Gastrocnemius medialis (tissue), 4 donors: ENCODE measurements around the gene NOD1. TPM values are rescaled to one million over a fixed set of nuclear protein-coding genes. Genes with fewer than 3 reads are reported as not detected.
"Not testable (repeated sequence)": the region's sequence is repeated elsewhere in the genome, so short reads cannot be mapped to it uniquely, and the experiment has no call there.

Experiments used
- ATAC-seq, 2 donors: fragments of 150-250 bp; one replicate each; pipeline ENCODE4 v1.9.1; 2016
- DNase-seq, 2 donors: peaks; one replicate each; pipeline ENCODE4 v3.0.0-alpha.2; 2019
- H3K27ac ChIP-seq, 4 donors: fragments of 200-600 bp; sonication (generic); 1 replicate in 1 of 4; 2 replicates in 3 of 4; pipeline ENCODE4 v1.5.1; 2016 to 2018; ENCODE audit warnings: mild to moderate bottlenecking in 2 of 4, moderate library complexity in 1 of 4
- H3K27me3 ChIP-seq, 3 donors: fragments of 200-600 bp; sonication (generic) in 2 of 3; 1 replicate in 1 of 3; 2 replicates in 2 of 3; pipeline versions ENCODE4 v1.5.1 to v1.6.0; 2016 to 2019; ENCODE audit warnings: mild to moderate bottlenecking in 1 of 3, moderate library complexity in 1 of 3
- H3K36me3 ChIP-seq, 2 donors: fragments of 200-600 bp; sonication (generic) in 1 of 2; one replicate each; pipeline ENCODE4 v1.5.1; 2017 to 2018
- H3K4me1 ChIP-seq, 2 donors: fragments of 200-600 bp; sonication (generic) in 1 of 2; one replicate each; pipeline ENCODE4 v1.5.1; 2016 to 2017; ENCODE audit warnings: mild to moderate bottlenecking in 2 of 2
- H3K4me3 ChIP-seq, 4 donors: fragments of 200-600 bp; sonication (generic) in 3 of 4; 1 replicate in 1 of 4; 2 replicates in 3 of 4; pipeline ENCODE4 v1.5.1; 2016 to 2019; ENCODE audit warnings: mild to moderate bottlenecking in 2 of 4
- H3K9me3 ChIP-seq, 3 donors: fragments of 200-600 bp; sonication (generic) in 2 of 3; 1 replicate in 1 of 3; 2 replicates in 2 of 3; pipeline ENCODE4 v1.5.1; 2016 to 2019
- CTCF ChIP-seq, 5 experiments: fragments of 450-650 bp in 3 of 5; fragments of 200-600 bp in 2 of 5; sonication (generic) in 2 of 5; IDR thresholded peaks in 4 of 5; conservative IDR thresholded peaks in 1 of 5; 1 replicate in 4 of 5; 2 replicates in 1 of 5; pipeline ENCODE4 v1.5.1; 2016 to 2019; ENCODE audit warnings: antibody characterized with exemption in 5 of 5, mild to moderate bottlenecking in 3 of 5, moderate library complexity in 3 of 5
- POLR2A ChIP-seq, 2 donors: fragments of 450-650 bp; IDR thresholded peaks; one replicate each; pipeline ENCODE4 v1.6.1; 2017; ENCODE audit warnings: antibody characterized with exemption in 2 of 2, mild to moderate bottlenecking in 2 of 2, moderate library complexity in 2 of 2
- in situ Hi-C, 4 donors: fragments of 200-750 bp; cut with MboI; loops; one replicate each; pipeline versions ENCODE4 v1.15.0 to v1.8.0; 2017; ENCODE audit warnings: low sequenced_read_pairs in 4 of 4
- intact Hi-C: fragments of 100-400 bp; cut with DNase I; formaldehyde crosslinking; loops from one replicate; pipeline ENCODE4 v1.15.1; 2023; ENCODE audit warnings: low total_unique reads
- total RNA-seq, 4 donors: library from RNA; depleted of rRNA; stranded (reverse); fragments of >200 nt; gene quantifications; one replicate each; pipeline versions ENCODE4 v1.1.0 to v1.2.3, GENCODE V29; 2016

The NOD1 gene
- total RNA-seq, 4 donors from 2014 or later = 2.3 to 4.6 (median 3.6) TPM

GRCh38 chr7:30390736-30391636 is 87.6 kb downstream of the NOD1 start:
- Histone ChIP-seq H3K9me3 (no peaks in the 10 kb centered on the region), H3K27me3 (no peaks in the 10 kb centered on the region), H3K36me3 (no peaks in the 10 kb centered on the region), H3K27ac (no peak overlapping the region), H3K4me3 (no peak overlapping the region), H3K4me1 (no peaks in the 10 kb centered on the region)
- in situ Hi-C loops = no loop called here
- DNase-seq = no peak
- intact Hi-C loops = no loop called here
- TF ChIP-seq CTCF (IDR thresholded peaks at IDR 0.05 in 4 of 5, conservative IDR thresholded peaks at IDR 0.05 in 1 of 5) (no peak), POLR2A (IDR thresholded peaks at IDR 0.05) (no peak)
- ATAC-seq = no peak

- Histone ChIP-seq H3K4me1 (no peaks in the 10 kb centered on the region), H3K27ac (no peak overlapping the region), H3K9me3 (no peaks in the 10 kb centered on the region), H3K4me3 (no peak overlapping the region), H3K36me3 (no peaks in the 10 kb centered on the region), H3K27me3 (no peaks in the 10 kb centered on the region)
- DNase-seq (no peak), ATAC-seq (no peak)
- TF ChIP-seq POLR2A (IDR thresholded peaks at IDR 0.05) (no peak), CTCF (IDR thresholded peaks at IDR 0.05 in 4 of 5, conservative IDR thresholded peaks at IDR 0.05 in 1 of 5) (no peak)
- in situ Hi-C loops (no loop called here), intact Hi-C loops (no loop called here)
Observed at GRCh38 chr7:30389791-30390190, 88.8 kb downstream of the NOD1 start.

- Histone ChIP-seq H3K4me3 (no peak overlapping the region), H3K9me3 (no peaks in the 10 kb centered on the region), H3K27ac (no peak overlapping the region), H3K27me3 (no peaks in the 10 kb centered on the region), H3K4me1 (no peaks in the 10 kb centered on the region), H3K36me3 (no peaks in the 10 kb centered on the region)
- in situ Hi-C loops (no loop called here), intact Hi-C loops (no loop called here)
- ATAC-seq = no peak
- no peak for DNase-seq
- no peak for TF ChIP-seq POLR2A (IDR thresholded peaks at IDR 0.05)
- no peak for TF ChIP-seq CTCF (IDR thresholded peaks at IDR 0.05 in 4 of 5, conservative IDR thresholded peaks at IDR 0.05 in 1 of 5)
Observed at GRCh38 chr7:30382607-30383006, 96.0 kb downstream of the NOD1 start.

GRCh38 chr7:30380824-30381223 is 97.8 kb downstream of the NOD1 start:
- H3K36me3 ChIP-seq, intact Hi-C loops, DNase-seq, H3K27me3 ChIP-seq, H3K9me3 ChIP-seq, ATAC-seq, H3K4me1 ChIP-seq, H3K4me3 ChIP-seq, in situ Hi-C loops, H3K27ac ChIP-seq: not testable (repeated sequence)

GRCh38 chr7:30380294-30380693 is 98.3 kb downstream of the NOD1 start:
- intact Hi-C loops = no loop called here
- in situ Hi-C loops = no loop called here

More at GRCh38 chr7:30380294-30380693, 98.3 kb downstream of the NOD1 start:
- H3K4me3 ChIP-seq = no peak overlapping the region
- DNase-seq (no peak), ATAC-seq (no peak)
- TF ChIP-seq CTCF (IDR thresholded peaks at IDR 0.05 in 4 of 5, conservative IDR thresholded peaks at IDR 0.05 in 1 of 5) = no peak
- no peak for TF ChIP-seq POLR2A (IDR thresholded peaks at IDR 0.05)
- no peak overlapping the region for H3K27ac ChIP-seq
- no peaks in the 10 kb centered on the region for H3K36me3 ChIP-seq
- H3K27me3 ChIP-seq = no peaks in the 10 kb centered on the region
- no peaks in the 10 kb centered on the region for H3K4me1 ChIP-seq
- no peaks in the 10 kb centered on the region for H3K9me3 ChIP-seq
